Skeletal muscle tissue (tissue), 4 donors: ENCODE data around the gene MRPS5. TPM values are rescaled to one million over a fixed set of nuclear protein-coding genes. Genes with fewer than 3 reads are reported as not detected.

Experiments
- H3K27ac ChIP-seq: one replicate; pipeline ENCODE4 v1.7.0; 2013; ENCODE audit warnings: mild to moderate bottlenecking, low read depth, low read length, inconsistent platforms
- H3K27me3 ChIP-seq, 3 donors: one replicate each; pipeline ENCODE4 v1.7.0; 2013; ENCODE audit warnings: low read length in 3 of 3; ENCODE audit not compliant: control insufficient read depth in 3 of 3, insufficient read depth in 3 of 3
- H3K36me3 ChIP-seq, 3 donors: one replicate each; pipeline ENCODE4 v1.7.0; 2013; ENCODE audit warnings: low read length in 3 of 3; ENCODE audit not compliant: control insufficient read depth in 3 of 3, insufficient read depth in 3 of 3
- H3K4me1 ChIP-seq, 3 donors: one replicate each; pipeline ENCODE4 v1.7.0; 2013; ENCODE audit warnings: low read length in 3 of 3, mild to moderate bottlenecking in 3 of 3; ENCODE audit not compliant: control insufficient read depth in 3 of 3, insufficient read depth in 3 of 3
- H3K4me3 ChIP-seq, 3 donors: one replicate each; pipeline ENCODE4 v1.7.0; 2013; ENCODE audit warnings: low read length in 3 of 3
- H3K9ac ChIP-seq, 3 donors: one replicate each; pipeline ENCODE4 v1.7.0; 2013; ENCODE audit warnings: low read length in 3 of 3, mild to moderate bottlenecking in 3 of 3, moderate library complexity in 2 of 3, low read depth in 1 of 3
- H3K9me3 ChIP-seq, 3 donors: one replicate each; pipeline ENCODE4 v1.7.0; 2013; ENCODE audit warnings: low read length in 3 of 3; ENCODE audit not compliant: control insufficient read depth in 3 of 3
- total RNA-seq: library from RNA; depleted of rRNA; stranded (reverse); fragments of >200 nt; gene quantifications from one replicate; pipeline ENCODE4 v1.2.3, GENCODE V29; 2014
- donor health status: Osteomylitis.

Gene MRPS5
- total RNA-seq, 1 donor from 2014 or later = 36.5 TPM

- no peak overlapping the region for H3K27ac ChIP-seq
- no peaks in the 10 kb centered on the region for H3K9me3 ChIP-seq
- no peaks in the 10 kb centered on the region for H3K36me3 ChIP-seq
- H3K27me3 ChIP-seq = peaks cover 3 to 20% (median 14%) of the 10 kb centered on the region in 3 donors
- H3K9ac ChIP-seq = no peak overlapping the region
- no peaks in the 10 kb centered on the region for H3K4me1 ChIP-seq
- H3K4me3 ChIP-seq = no peak overlapping the region
These were observed 58.3 kb downstream of the MRPS5 start for GRCh38 chr2:95063086-95063958.

GRCh38 chr2:95062242-95063085, 59.1 kb downstream of the MRPS5 start:
- Histone ChIP-seq H3K9me3 (no peaks in the 10 kb centered on the region), H3K4me3 (no peak overlapping the region), H3K4me1 (no peaks in the 10 kb centered on the region), H3K36me3 (no peaks in the 10 kb centered on the region), H3K27me3 (peaks cover 3 to 20% (median 15%) of the 10 kb centered on the region in 3 donors), H3K27ac (no peak overlapping the region), H3K9ac (no peak overlapping the region)

GRCh38 chr2:95061601-95062183, 59.9 kb downstream of the MRPS5 start:
- H3K9ac ChIP-seq = no peak overlapping the region
- peaks cover 3 to 20% (median 15%) of the 10 kb centered on the region in 3 donors for H3K27me3 ChIP-seq
- H3K4me1 ChIP-seq = no peaks in the 10 kb centered on the region
- no peak overlapping the region for H3K27ac ChIP-seq
- H3K4me3 ChIP-seq = no peak overlapping the region
- no peaks in the 10 kb centered on the region for H3K36me3 ChIP-seq
- no peaks in the 10 kb centered on the region for H3K9me3 ChIP-seq

GRCh38 chr2:95061119-95061512, 60.5 kb downstream of the MRPS5 start:
- H3K4me3 ChIP-seq = no peak overlapping the region
- H3K4me1 ChIP-seq = no peaks in the 10 kb centered on the region
- H3K9ac ChIP-seq = no peak overlapping the region
- no peak overlapping the region for H3K27ac ChIP-seq
- H3K36me3 ChIP-seq = no peaks in the 10 kb centered on the region
- H3K27me3 ChIP-seq = peaks cover 4 to 21% (median 16%) of the 10 kb centered on the region in 3 donors
- H3K9me3 ChIP-seq = no peaks in the 10 kb centered on the region

- Histone ChIP-seq H3K27ac (no peak overlapping the region), H3K4me3 (no peak overlapping the region), H3K4me1 (no peaks in the 10 kb centered on the region), H3K36me3 (no peaks in the 10 kb centered on the region), H3K9ac (no peak overlapping the region), H3K27me3 (peaks cover 8 to 26% (median 18%) of the 10 kb centered on the region in 3 donors), H3K9me3 (no peaks in the 10 kb centered on the region)
These were observed 61.0 kb downstream of the MRPS5 start for GRCh38 chr2:95060446-95061118.

- Histone ChIP-seq H3K27ac (no peak overlapping the region), H3K36me3 (no peaks in the 10 kb centered on the region), H3K9me3 (no peaks in the 10 kb centered on the region), H3K4me3 (no peak overlapping the region), H3K27me3 (peaks cover 8 to 29% (median 18%) of the 10 kb centered on the region in 3 donors), H3K4me1 (no peaks in the 10 kb centered on the region), H3K9ac (no peak overlapping the region)
These were observed 61.8 kb downstream of the MRPS5 start for GRCh38 chr2:95059656-95060370.

GRCh38 chr2:95058989-95059641, 62.5 kb downstream of the MRPS5 start:
- Histone ChIP-seq H3K4me1 (no peaks in the 10 kb centered on the region), H3K27me3 (peaks cover 8 to 29% (median 18%) of the 10 kb centered on the region in 3 donors), H3K9ac (no peak overlapping the region), H3K27ac (no peak overlapping the region), H3K9me3 (no peaks in the 10 kb centered on the region), H3K4me3 (no peak overlapping the region), H3K36me3 (no peaks in the 10 kb centered on the region)

GRCh38 chr2:95058466-95058988, 63.1 kb downstream of the MRPS5 start:
- Histone ChIP-seq H3K4me3 (no peak overlapping the region), H3K27me3 (peaks cover 8 to 26% (median 18%) of the 10 kb centered on the region in 3 donors), H3K4me1 (no peaks in the 10 kb centered on the region), H3K9ac (no peak overlapping the region), H3K9me3 (no peaks in the 10 kb centered on the region), H3K36me3 (no peaks in the 10 kb centered on the region), H3K27ac (no peak overlapping the region)
